WTC11 (cell line): ENCODE data around the gene RRP1.

Experiments used
- RORB ChIP-seq: fragments of 250-450 bp; sonication (Bioruptor Pico); IDR thresholded peaks from 2 replicates; pipeline ENCODE4 v1.9.0; 2021; ENCODE audit warnings: mild to moderate bottlenecking
- TF ChIP-seq, protein P1 (sequence below): sonication (generic); formaldehyde crosslinking; IDR thresholded peaks from 2 replicates; pipeline ENCODE4 v1.8.1; 2022; ENCODE audit warnings: low read depth, missing genetic modification reagents, borderline replicate concordance
- TF ChIP-seq, protein P2 (sequence below): fragments of 200-600 bp; IDR thresholded peaks from 2 replicates; pipeline ENCODE4 v1.8.0; 2022; ENCODE audit warnings: antibody characterized with exemption
- TF ChIP-seq, protein P3 (sequence below): sonication (generic); formaldehyde crosslinking; IDR thresholded peaks from 2 replicates; pipeline ENCODE4 v1.8.0; 2023; ENCODE audit warnings: missing genetic modification reagents
- TF ChIP-seq, protein P4 (sequence below): sonication (generic); formaldehyde crosslinking; IDR thresholded peaks from 2 replicates; pipeline ENCODE4 v1.8.1; 2023; ENCODE audit warnings: mild to moderate bottlenecking, moderate library complexity, missing genetic modification reagents

DNA sequence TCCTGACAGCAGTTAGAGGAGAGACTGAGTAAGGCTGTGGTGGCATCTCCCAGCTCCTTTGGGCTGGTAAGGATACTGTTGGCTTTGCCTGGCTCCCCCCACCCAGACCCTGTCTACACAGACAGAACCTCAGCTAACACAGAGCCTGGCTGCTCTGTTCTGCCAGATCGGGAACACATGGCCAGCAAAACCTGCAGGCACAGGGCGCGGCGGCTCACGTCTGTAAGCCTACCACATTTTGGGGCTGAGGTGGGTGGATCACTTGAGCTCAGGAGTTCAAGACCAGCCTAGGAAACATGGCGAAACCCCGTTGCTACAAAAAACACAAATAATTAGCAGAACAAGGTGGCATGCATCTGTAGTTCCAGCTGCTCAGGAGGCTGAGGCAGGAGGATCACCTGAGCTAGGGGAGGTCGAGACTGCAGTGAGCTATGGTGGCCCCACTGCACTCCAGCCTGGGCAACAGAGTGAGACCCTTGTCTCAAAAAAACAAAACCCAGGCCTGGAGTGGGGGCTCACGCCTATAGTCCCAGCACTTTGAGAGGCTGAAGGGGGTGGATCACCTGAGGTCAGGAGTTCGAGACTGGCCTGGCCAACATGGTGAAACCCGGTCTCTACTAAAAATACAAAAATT is 19.9 kb upstream of the RRP1 start:
- TF ChIP-seq, protein P1, sequence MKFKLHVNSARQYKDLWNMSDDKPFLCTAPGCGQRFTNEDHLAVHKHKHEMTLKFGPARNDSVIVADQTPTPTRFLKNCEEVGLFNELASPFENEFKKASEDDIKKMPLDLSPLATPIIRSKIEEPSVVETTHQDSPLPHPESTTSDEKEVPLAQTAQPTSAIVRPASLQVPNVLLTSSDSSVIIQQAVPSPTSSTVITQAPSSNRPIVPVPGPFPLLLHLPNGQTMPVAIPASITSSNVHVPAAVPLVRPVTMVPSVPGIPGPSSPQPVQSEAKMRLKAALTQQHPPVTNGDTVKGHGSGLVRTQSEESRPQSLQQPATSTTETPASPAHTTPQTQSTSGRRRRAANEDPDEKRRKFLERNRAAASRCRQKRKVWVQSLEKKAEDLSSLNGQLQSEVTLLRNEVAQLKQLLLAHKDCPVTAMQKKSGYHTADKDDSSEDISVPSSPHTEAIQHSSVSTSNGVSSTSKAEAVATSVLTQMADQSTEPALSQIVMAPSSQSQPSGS, result no peak
- TF ChIP-seq, protein P2, sequence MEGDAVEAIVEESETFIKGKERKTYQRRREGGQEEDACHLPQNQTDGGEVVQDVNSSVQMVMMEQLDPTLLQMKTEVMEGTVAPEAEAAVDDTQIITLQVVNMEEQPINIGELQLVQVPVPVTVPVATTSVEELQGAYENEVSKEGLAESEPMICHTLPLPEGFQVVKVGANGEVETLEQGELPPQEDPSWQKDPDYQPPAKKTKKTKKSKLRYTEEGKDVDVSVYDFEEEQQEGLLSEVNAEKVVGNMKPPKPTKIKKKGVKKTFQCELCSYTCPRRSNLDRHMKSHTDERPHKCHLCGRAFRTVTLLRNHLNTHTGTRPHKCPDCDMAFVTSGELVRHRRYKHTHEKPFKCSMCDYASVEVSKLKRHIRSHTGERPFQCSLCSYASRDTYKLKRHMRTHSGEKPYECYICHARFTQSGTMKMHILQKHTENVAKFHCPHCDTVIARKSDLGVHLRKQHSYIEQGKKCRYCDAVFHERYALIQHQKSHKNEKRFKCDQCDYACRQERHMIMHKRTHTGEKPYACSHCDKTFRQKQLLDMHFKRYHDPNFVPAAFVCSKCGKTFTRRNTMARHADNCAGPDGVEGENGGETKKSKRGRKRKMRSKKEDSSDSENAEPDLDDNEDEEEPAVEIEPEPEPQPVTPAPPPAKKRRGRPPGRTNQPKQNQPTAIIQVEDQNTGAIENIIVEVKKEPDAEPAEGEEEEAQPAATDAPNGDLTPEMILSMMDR, result no peak
- TF ChIP-seq, protein P3, sequence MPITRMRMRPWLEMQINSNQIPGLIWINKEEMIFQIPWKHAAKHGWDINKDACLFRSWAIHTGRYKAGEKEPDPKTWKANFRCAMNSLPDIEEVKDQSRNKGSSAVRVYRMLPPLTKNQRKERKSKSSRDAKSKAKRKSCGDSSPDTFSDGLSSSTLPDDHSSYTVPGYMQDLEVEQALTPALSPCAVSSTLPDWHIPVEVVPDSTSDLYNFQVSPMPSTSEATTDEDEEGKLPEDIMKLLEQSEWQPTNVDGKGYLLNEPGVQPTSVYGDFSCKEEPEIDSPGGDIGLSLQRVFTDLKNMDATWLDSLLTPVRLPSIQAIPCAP (CRISPR knock-in tag), result no peak
- TF ChIP-seq, protein P4, sequence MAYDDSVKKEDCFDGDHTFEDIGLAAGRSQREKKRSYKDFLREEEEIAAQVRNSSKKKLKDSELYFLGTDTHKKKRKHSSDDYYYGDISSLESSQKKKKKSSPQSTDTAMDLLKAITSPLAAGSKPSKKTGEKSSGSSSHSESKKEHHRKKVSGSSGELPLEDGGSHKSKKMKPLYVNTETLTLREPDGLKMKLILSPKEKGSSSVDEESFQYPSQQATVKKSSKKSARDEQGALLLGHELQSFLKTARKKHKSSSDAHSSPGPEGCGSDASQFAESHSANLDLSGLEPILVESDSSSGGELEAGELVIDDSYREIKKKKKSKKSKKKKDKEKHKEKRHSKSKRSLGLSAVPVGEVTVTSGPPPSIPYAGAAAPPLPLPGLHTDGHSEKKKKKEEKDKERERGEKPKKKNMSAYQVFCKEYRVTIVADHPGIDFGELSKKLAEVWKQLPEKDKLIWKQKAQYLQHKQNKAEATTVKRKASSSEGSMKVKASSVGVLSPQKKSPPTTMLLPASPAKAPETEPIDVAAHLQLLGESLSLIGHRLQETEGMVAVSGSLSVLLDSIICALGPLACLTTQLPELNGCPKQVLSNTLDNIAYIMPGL, result no peak
- TF ChIP-seq RORB (CRISPR knock-in tag), result no peak
